Activated B cell treated with CpG ODN at 0.5 μM for 24 hours (primary cell): ENCODE data around the gene CRHR1. TPM values are rescaled to one million over a fixed set of nuclear protein-coding genes. Genes with fewer than 3 reads are reported as not detected.

ENCODE experiments used
- ATAC-seq: fragments of 200-7000 bp; cut with Tn5 transposase; one replicate; pipeline ENCODE4 v1.10.0; 2021; ENCODE audit warnings: low read depth, mild to moderate bottlenecking, moderate library complexity
- CTCF ChIA-PET: fragments of 350-600 bp; sonication (Branson Sonifier 250); formaldehyde crosslinking; loops from one replicate; lab custom pipeline; 2021; ENCODE audit warnings: antibody characterized with exemption; lab: Charles Lee
- POLR2A ChIA-PET: fragments of 350-600 bp; sonication (Branson Sonifier 250); formaldehyde crosslinking; loops from one replicate; lab custom pipeline; 2021; ENCODE audit warnings: antibody characterized with exemption; lab: Charles Lee
- DNase-seq: peaks from one replicate; pipeline ENCODE4 v3.0.0; 2022
- H3K27ac Mint-ChIP-seq: one replicate; pipeline ENCODE4 v1.8.0; 2020; ENCODE audit warnings: mixed read lengths
- H3K27me3 Mint-ChIP-seq: one replicate; pipeline ENCODE4 v1.8.0; 2021; ENCODE audit warnings: mixed read lengths
- H3K36me3 Mint-ChIP-seq: one replicate; pipeline ENCODE4 v1.8.0; 2021; ENCODE audit warnings: low read depth, mixed read lengths
- H3K4me1 Mint-ChIP-seq: one replicate; pipeline ENCODE4 v1.8.0; 2021; ENCODE audit warnings: mixed read lengths
- H3K4me3 Mint-ChIP-seq: one replicate; pipeline ENCODE4 v1.8.0; 2020; ENCODE audit warnings: mild to moderate bottlenecking, mixed read lengths
- H3K9me3 Mint-ChIP-seq: one replicate; pipeline ENCODE4 v1.8.0; 2020; ENCODE audit warnings: mixed read lengths
- intact Hi-C: fragments of 100-400 bp; cut with micrococcal nuclease; formaldehyde crosslinking; loops from one replicate; pipeline ENCODE4 v1.15.1; 2024
- total RNA-seq: library from RNA; stranded (reverse); gene quantifications from 2 replicates; pipeline ENCODE4 v1.2.3, GENCODE V29; 2022
- TF ChIP-seq, protein P1 (sequence below): fragments of 200-600 bp; IDR thresholded peaks from one replicate; pipeline ENCODE4 v1.8.0; 2022; ENCODE audit warnings: antibody characterized with exemption, mild to moderate bottlenecking

Gene CRHR1
- total RNA-seq, 1 donor from 2014 or later: not detected

DNA sequence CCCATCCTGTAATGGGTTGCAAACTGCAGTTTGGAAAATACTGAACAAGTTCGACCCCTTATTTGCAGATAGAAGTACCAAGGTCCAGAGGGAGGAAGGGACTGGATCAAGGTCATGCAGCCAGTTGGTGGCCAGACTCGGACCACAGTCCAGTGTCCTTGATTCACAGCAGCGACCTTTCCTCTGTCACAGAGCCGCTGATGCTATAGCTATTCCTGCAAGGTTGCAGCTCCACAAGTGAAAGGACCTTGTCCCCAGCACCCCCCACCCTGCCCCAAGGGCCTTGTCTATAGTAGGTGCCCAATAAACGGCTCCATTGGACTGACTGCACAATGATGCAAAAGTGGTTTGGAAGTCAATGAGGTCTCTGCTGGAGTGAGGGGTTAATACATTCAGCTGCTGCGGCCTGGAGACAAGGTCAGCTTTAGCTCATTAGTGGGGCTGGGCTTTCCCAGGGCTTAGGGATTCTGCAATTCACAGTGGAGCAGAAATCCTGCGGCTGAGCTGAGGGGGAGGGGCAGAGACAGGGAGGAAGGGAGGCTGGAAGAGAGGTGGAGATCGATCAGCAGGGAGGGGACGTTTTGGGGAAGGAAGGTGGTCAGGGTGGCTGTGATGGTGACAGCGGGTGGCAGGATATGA is 13.4 kb upstream of the CRHR1 start:
- CTCF ChIA-PET: no interaction called here
- POLR2A ChIA-PET: no interaction called here
- intact Hi-C loops: no loop called here
- DNase-seq: no peak
- Mint-ChIP-seq H3K27me3 (peaks cover 47% of the 10 kb centered on the region), H3K27ac (no peak overlapping the region), H3K4me1 (no peaks in the 10 kb centered on the region), H3K36me3 (no peaks in the 10 kb centered on the region), H3K9me3 (no peaks in the 10 kb centered on the region), H3K4me3 (no peak overlapping the region)
- TF ChIP-seq, protein P1, sequence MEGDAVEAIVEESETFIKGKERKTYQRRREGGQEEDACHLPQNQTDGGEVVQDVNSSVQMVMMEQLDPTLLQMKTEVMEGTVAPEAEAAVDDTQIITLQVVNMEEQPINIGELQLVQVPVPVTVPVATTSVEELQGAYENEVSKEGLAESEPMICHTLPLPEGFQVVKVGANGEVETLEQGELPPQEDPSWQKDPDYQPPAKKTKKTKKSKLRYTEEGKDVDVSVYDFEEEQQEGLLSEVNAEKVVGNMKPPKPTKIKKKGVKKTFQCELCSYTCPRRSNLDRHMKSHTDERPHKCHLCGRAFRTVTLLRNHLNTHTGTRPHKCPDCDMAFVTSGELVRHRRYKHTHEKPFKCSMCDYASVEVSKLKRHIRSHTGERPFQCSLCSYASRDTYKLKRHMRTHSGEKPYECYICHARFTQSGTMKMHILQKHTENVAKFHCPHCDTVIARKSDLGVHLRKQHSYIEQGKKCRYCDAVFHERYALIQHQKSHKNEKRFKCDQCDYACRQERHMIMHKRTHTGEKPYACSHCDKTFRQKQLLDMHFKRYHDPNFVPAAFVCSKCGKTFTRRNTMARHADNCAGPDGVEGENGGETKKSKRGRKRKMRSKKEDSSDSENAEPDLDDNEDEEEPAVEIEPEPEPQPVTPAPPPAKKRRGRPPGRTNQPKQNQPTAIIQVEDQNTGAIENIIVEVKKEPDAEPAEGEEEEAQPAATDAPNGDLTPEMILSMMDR: no peak
- no peak for ATAC-seq

DNA sequence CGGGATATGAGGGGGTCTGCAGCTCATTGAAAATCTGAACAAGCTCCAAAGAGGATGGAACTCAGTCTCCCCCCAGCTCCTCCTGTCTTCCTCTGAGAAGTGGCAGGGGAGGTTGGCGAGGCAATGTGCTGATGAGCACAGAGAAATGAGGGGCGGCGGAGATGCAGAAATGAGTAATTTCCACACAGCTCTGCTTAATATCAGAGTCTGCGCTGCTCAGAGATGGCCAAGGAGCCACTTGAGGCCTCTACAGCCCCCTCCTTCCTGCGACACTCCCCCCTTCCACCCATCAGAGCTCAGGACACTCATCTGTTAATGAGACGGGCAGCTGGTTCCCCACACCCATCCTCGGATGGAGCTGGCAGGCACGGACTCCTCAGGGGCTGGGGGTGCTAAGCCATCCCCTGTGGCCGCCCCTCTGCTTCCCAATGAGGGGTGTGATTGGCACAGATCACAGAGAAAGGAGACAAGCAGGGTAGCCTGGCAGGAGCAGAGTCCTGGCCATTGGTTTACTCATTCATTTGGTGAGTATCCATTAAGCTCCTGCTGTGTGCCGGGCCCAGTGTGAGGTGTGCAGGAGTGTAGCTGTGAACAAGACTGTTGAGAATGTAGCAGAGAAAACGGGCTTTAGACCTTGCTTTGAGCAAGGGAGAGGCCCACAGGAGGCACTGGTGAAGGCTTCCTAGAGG is 12.7 kb upstream of the CRHR1 start:
- ATAC-seq (no peak), DNase-seq (no peak)
- no peaks in the 10 kb centered on the region for H3K36me3 Mint-ChIP-seq
- H3K4me3 Mint-ChIP-seq: no peak overlapping the region
- H3K27me3 Mint-ChIP-seq: peaks cover 45% of the 10 kb centered on the region
- ChIA-PET CTCF (no interaction called here), POLR2A (no interaction called here)
- TF ChIP-seq, protein P1: no peak
- no peaks in the 10 kb centered on the region for H3K4me1 Mint-ChIP-seq
- H3K27ac Mint-ChIP-seq: no peak overlapping the region
- intact Hi-C loops: no loop called here
- H3K9me3 Mint-ChIP-seq: no peaks in the 10 kb centered on the region

DNA sequence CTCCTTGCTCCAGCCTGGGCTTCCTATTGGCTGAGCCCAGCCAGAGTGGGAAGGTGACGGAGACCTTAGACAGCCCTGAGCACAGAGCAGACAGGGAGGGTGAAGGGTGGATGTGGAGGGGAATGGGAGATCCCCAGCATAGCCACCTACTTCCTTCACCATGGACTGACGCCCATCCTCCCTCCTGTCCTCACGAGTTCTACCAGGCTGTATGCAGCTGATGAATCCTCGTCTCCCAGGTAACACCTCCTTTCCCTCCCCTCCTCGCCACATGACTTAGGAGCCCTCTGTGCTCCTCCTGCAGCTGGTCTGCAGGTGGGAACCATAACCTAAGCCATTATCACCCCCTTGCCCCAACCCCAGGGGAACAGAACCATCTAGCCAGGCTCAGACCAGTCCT is 9.0 kb upstream of the CRHR1 start:
- peaks cover 43% of the 10 kb centered on the region for H3K27me3 Mint-ChIP-seq
- H3K36me3 Mint-ChIP-seq: no peaks in the 10 kb centered on the region
- intact Hi-C loops: no loop called here

DNA sequence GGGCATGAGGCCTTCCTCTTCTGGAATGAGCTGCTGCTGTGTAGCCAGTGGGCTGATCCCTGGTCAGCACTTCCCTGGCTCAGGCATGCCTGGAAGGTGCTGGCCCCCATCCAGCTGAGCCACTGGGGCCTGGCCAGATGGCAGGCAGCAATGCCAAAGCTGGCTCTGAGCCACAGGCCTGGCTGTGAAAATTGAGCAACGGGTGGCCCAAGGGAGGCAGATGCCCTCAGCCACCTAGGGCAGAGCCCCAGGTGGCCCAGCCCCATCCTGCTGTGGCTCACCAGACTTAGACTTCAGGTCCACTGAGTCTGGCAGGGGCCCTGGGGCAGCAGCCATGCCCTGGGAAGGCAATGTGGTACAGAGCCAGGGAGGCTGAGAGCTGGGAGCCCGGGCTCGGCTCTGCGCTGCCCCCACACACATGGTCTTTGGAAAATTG is 8.5 kb upstream of the CRHR1 start:
- no peak overlapping the region for H3K4me3 Mint-ChIP-seq
- no peak for ATAC-seq
- H3K36me3 Mint-ChIP-seq: no peaks in the 10 kb centered on the region
- no peaks in the 10 kb centered on the region for H3K4me1 Mint-ChIP-seq
- intact Hi-C loops: no loop called here
- no peak for DNase-seq
- H3K27me3 Mint-ChIP-seq: peaks cover 41% of the 10 kb centered on the region
- no peaks in the 10 kb centered on the region for H3K9me3 Mint-ChIP-seq
- no peak overlapping the region for H3K27ac Mint-ChIP-seq
- ChIA-PET CTCF (no interaction called here), POLR2A (no interaction called here)
- TF ChIP-seq, protein P1: no peak

More for the DNA sequence above, 9.0 kb upstream of the CRHR1 start:
- no peak overlapping the region for H3K27ac Mint-ChIP-seq
- TF ChIP-seq, protein P1: no peak
- H3K4me3 Mint-ChIP-seq: no peak overlapping the region
- H3K4me1 Mint-ChIP-seq: no peaks in the 10 kb centered on the region
- ChIA-PET POLR2A (no interaction called here), CTCF (no interaction called here)
- H3K9me3 Mint-ChIP-seq: no peaks in the 10 kb centered on the region
- DNase-seq: no peak
- ATAC-seq: no peak

DNA sequence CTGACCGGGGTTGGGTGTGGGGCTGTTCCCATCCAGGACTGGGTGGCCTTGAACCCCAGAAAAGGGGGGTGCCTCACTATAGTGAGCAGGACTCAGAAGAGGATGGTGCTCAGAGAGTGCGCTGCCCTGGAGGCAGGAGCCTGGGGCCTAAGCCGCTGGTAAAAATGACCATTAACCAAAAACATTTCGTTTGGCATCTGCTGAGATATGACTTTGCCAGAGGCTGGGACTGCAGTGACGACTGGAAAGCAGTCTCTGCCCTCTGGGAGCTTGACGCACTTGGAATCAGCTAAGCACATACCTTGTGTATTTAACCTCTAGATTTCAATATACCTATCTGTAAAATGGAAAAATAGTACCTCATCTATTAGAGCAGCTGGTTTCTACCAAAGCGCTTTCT is 7.2 kb upstream of the CRHR1 start:
- CTCF ChIA-PET: no interaction called here
- intact Hi-C loops: no loop called here
- DNase-seq (no peak), ATAC-seq (no peak)
- POLR2A ChIA-PET: no interaction called here
- TF ChIP-seq, protein P1: no peak
- no peaks in the 10 kb centered on the region for H3K9me3 Mint-ChIP-seq
- peaks cover 41% of the 10 kb centered on the region for H3K27me3 Mint-ChIP-seq
- no peaks in the 10 kb centered on the region for H3K4me1 Mint-ChIP-seq
- H3K4me3 Mint-ChIP-seq: no peak overlapping the region
- H3K27ac Mint-ChIP-seq: no peak overlapping the region
- H3K36me3 Mint-ChIP-seq: no peaks in the 10 kb centered on the region
